SK-N-SH treated with all-trans-retinoic acid at 6 μM for 48 hours (cell line): Measurements from ENCODE around the gene TMEM135.

Experiments
- ATAC-seq: fragments of 200-7000 bp; cut with Tn5 transposase; 3 replicates; pipeline ENCODE4 v1.9.1; 2020; ENCODE audit warnings: mild to moderate bottlenecking, moderate library complexity
- BACH2 ChIP-seq: fragments of 250-450 bp; sonication (Bioruptor Pico); IDR thresholded peaks from 2 replicates; pipeline ENCODE4 v1.9.0; 2021; ENCODE audit warnings: mild to moderate bottlenecking, borderline replicate concordance
- CREB5 ChIP-seq: fragments of 250-450 bp; sonication (Bioruptor Pico); IDR thresholded peaks from 2 replicates; pipeline ENCODE4 v1.5.1; 2020; ENCODE audit warnings: low read depth, mild to moderate bottlenecking, moderate library complexity
- CSDC2 ChIP-seq: fragments of 250-450 bp; sonication (Bioruptor Pico); IDR thresholded peaks from 2 replicates; pipeline ENCODE4 v1.5.0; 2020; ENCODE audit warnings: mild to moderate bottlenecking, moderate library complexity
- CSRNP3 ChIP-seq: fragments of 250-450 bp; sonication (Bioruptor Pico); IDR thresholded peaks from 2 replicates; pipeline ENCODE4 v1.5.1; 2021; ENCODE audit warnings: mild to moderate bottlenecking, moderate library complexity
- ESRRG ChIP-seq: fragments of 250-450 bp; sonication (Bioruptor Pico); IDR thresholded peaks from 2 replicates; pipeline ENCODE4 v1.6.1; 2021; ENCODE audit warnings: mild to moderate bottlenecking
- GLIS3 ChIP-seq: fragments of 250-450 bp; sonication (Bioruptor Pico); IDR thresholded peaks from 2 replicates; pipeline ENCODE4 v1.5.0; 2020; ENCODE audit warnings: mild to moderate bottlenecking, moderate library complexity
- ISL1 ChIP-seq: fragments of 250-450 bp; sonication (Bioruptor Pico); IDR thresholded peaks from 2 replicates; pipeline ENCODE4 v2.1.2; 2022; ENCODE audit warnings: mild to moderate bottlenecking, moderate library complexity
- POU6F1 ChIP-seq: fragments of 250-450 bp; sonication (Bioruptor Pico); IDR thresholded peaks from 2 replicates; pipeline ENCODE4 v1.8.0; 2021; ENCODE audit warnings: low read depth, mild to moderate bottlenecking, moderate library complexity, borderline replicate concordance
- PPARA ChIP-seq: fragments of 250-450 bp; sonication (Bioruptor Pico); IDR thresholded peaks from 2 replicates; pipeline ENCODE4 v1.5.0; 2020; ENCODE audit warnings: mild to moderate bottlenecking, borderline replicate concordance
- RARB ChIP-seq: fragments of 250-450 bp; sonication (Bioruptor Pico); IDR thresholded peaks from 2 replicates; pipeline ENCODE4 v1.8.0; 2021; ENCODE audit warnings: mild to moderate bottlenecking, moderate library complexity
- SNAI2 ChIP-seq: fragments of 250-450 bp; sonication (Bioruptor Pico); IDR thresholded peaks from 2 replicates; pipeline ENCODE4 v1.5.0; 2020; ENCODE audit warnings: mild to moderate bottlenecking, moderate library complexity
- TOX ChIP-seq: fragments of 250-450 bp; sonication (Bioruptor Pico); IDR thresholded peaks from 2 replicates; pipeline ENCODE4 v1.8.0; 2021; ENCODE audit warnings: mild to moderate bottlenecking, moderate library complexity, borderline replicate concordance
- TSHZ2 ChIP-seq: fragments of 250-450 bp; sonication (Bioruptor Pico); IDR thresholded peaks from 2 replicates; pipeline ENCODE4 v1.5.0; 2020; ENCODE audit warnings: mild to moderate bottlenecking, moderate library complexity
- ZC3H10 ChIP-seq: fragments of 250-450 bp; sonication (Bioruptor Pico); IDR thresholded peaks from 2 replicates; pipeline ENCODE4 v1.5.1; 2021; ENCODE audit warnings: mild to moderate bottlenecking, moderate library complexity
- ZFP3 ChIP-seq: fragments of 250-450 bp; sonication (Bioruptor Pico); IDR thresholded peaks from 2 replicates; pipeline ENCODE4 v1.5.0; 2020; ENCODE audit warnings: mild to moderate bottlenecking, moderate library complexity
- ZNF565 ChIP-seq: fragments of 450-650 bp; formaldehyde crosslinking; conservative IDR thresholded peaks from 2 replicates; pipeline ENCODE4 v1.5.0; 2020; ENCODE audit warnings: low read depth, mild to moderate bottlenecking, moderate library complexity
- ZNF70 ChIP-seq: fragments of 450-650 bp; formaldehyde crosslinking; IDR thresholded peaks from 2 replicates; pipeline ENCODE4 v1.5.0; 2020; ENCODE audit warnings: mild to moderate bottlenecking, moderate library complexity
- ZNF8 ChIP-seq: fragments of 450-650 bp; formaldehyde crosslinking; IDR thresholded peaks from 2 replicates; pipeline ENCODE4 v1.5.0; 2020; ENCODE audit warnings: mild to moderate bottlenecking, moderate library complexity

TMEM135 gene

GRCh38 chr11:87239001-87239400 is 201.3 kb downstream of the TMEM135 start:
- no peak for ATAC-seq
- no peak for TF ChIP-seq ZFP3 (CRISPR knock-in tag)
- no peak for TF ChIP-seq ZC3H10
- no peak for TF ChIP-seq CSDC2
- TF ChIP-seq PPARA (CRISPR knock-in tag) = no peak
- no peak for TF ChIP-seq TSHZ2
- no peak for TF ChIP-seq BACH2 (CRISPR knock-in tag)
- TF ChIP-seq SNAI2 = no peak
- TF ChIP-seq ESRRG (CRISPR knock-in tag) = no peak
- no peak for TF ChIP-seq GLIS3
- no peak for TF ChIP-seq RARB (CRISPR knock-in tag)
- TF ChIP-seq ISL1 (CRISPR knock-in tag) = no peak
- TF ChIP-seq ZNF565 = no peak

GRCh38 chr11:87239531-87239930 is 201.8 kb downstream of the TMEM135 start:
- no peak for TF ChIP-seq POU6F1 (CRISPR knock-in tag)
- TF ChIP-seq ZFP3 (CRISPR knock-in tag) = no peak
- TF ChIP-seq TOX (CRISPR knock-in tag) = no peak
- ATAC-seq = no peak

GRCh38 chr11:87251560-87251959 is 213.8 kb downstream of the TMEM135 start:
- TF ChIP-seq POU6F1 (CRISPR knock-in tag) = no peak
- no peak for TF ChIP-seq CSRNP3 (CRISPR knock-in tag)
- no peak for TF ChIP-seq BACH2 (CRISPR knock-in tag)
- TF ChIP-seq ISL1 (CRISPR knock-in tag) = no peak
- no peak for TF ChIP-seq ZNF565
- no peak for TF ChIP-seq ZNF8
- no peak for TF ChIP-seq PPARA (CRISPR knock-in tag)
- no peak for TF ChIP-seq ZFP3 (CRISPR knock-in tag)
- no peak for TF ChIP-seq GLIS3
- no peak for TF ChIP-seq SNAI2
- no peak for TF ChIP-seq CSDC2
- TF ChIP-seq ZNF70 (CRISPR knock-in tag) = no peak
- no peak for TF ChIP-seq TSHZ2
- no peak for TF ChIP-seq CREB5 (CRISPR knock-in tag)
- ATAC-seq = no peak
